ENCODE measurements around the gene MAPK9. TPM values are rescaled to one million over a fixed set of nuclear protein-coding genes. Genes with fewer than 3 reads are reported as not detected.
"Not testable (repeated sequence)": the region's sequence is repeated elsewhere in the genome, so short reads cannot be mapped to it uniquely, and the experiment has no call there.

Gene MAPK9
- total RNA-seq, 1 experiment from 2014 or later, result 65.4 TPM

DNA sequence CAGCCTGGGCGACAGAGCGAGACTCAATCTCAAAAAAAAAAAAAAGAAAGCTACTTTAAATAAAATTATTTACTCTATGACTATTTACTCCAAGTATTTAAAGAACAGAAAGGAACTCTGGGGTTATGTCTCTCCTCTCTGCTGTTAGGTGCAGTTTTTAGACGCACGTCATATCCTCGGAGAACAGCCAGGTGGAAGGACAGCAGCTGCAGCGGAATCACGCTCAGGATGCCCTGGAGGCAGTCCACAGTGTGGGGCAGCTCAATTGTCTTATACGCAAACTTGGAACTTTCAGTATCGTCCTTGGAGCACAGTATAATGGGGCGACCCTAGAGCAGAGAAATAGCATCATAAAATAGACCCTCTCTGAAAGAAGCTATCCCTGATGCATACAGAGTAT is 10.4 kb upstream of the MAPK9 start:
- BruUV-seq (replicated peaks), result no TSS peak
- CTCF ChIA-PET, result no interaction called here
- Mint-ChIP-seq H3K27me3 (ENCODE audit: unreplicated experiment) (peaks cover 27% of the 10 kb centered on the region), H3K9me3 (ENCODE audit: low read depth, unreplicated experiment) (no peaks in the 10 kb centered on the region), H3K36me3 (ENCODE audit: insufficient read depth, unreplicated experiment) (no peaks in the 10 kb centered on the region), H3K4me3 (ENCODE audit: low read depth, unreplicated experiment) (no peak overlapping the region), H3K4me1 (ENCODE audit: low read depth, unreplicated experiment) (no peaks in the 10 kb centered on the region), H3K27ac (ENCODE audit: unreplicated experiment) (no peak overlapping the region)
- intact Hi-C loops (cut with micrococcal nuclease; ENCODE audit: unreplicated experiment), result no loop called here
- TF ChIP-seq CTCF (IDR thresholded peaks at IDR 0.05; ENCODE audit: unreplicated experiment), result no peak
- no peak for DNase-seq

- Mint-ChIP-seq H3K9me3 (ENCODE audit: low read depth, unreplicated experiment) (no peaks in the 10 kb centered on the region), H3K4me3 (ENCODE audit: low read depth, unreplicated experiment) (no peak overlapping the region), H3K4me1 (ENCODE audit: low read depth, unreplicated experiment) (no peaks in the 10 kb centered on the region), H3K27ac (ENCODE audit: unreplicated experiment) (no peak overlapping the region), H3K36me3 (ENCODE audit: insufficient read depth, unreplicated experiment) (no peaks in the 10 kb centered on the region), H3K27me3 (ENCODE audit: unreplicated experiment) (peaks cover 27% of the 10 kb centered on the region)
- TF ChIP-seq CTCF (IDR thresholded peaks at IDR 0.05; ENCODE audit: unreplicated experiment), result no peak
- DNase-seq, result no peak
- BruUV-seq (replicated peaks), result no TSS peak
- intact Hi-C loops (cut with micrococcal nuclease; ENCODE audit: unreplicated experiment), result no loop called here
- CTCF ChIA-PET, result interaction anchor here (1.0 kb wide), 1 partner anchor 27 kb away, joined by 3 read pairs; no protein-coding TSS in a partner anchor
These were observed 9.4 kb upstream of the MAPK9 start for GRCh38 chr5:180301253-180301652.

DNA sequence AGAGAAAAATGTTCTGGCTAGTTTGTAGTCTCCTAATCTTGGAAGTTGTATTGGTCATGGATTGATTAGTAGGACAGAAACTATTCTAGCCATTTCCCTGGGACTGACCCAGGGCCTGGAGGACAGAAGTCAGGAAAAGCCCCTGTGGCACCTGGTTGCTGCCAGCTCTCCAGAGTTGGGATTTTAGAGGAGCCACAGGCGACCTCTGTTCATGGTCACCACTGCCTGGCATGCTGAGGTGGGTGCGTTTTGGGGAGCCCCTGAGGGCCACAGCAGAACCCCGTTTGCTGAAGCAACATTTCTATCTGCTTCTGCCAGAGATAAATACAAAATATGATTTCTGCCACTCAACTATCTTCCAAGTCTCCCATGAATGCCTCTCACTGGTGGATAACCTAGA is 7.6 kb upstream of the MAPK9 start:
- peaks cover 8% of the 10 kb centered on the region for H3K36me3 Mint-ChIP-seq (ENCODE audit: insufficient read depth, unreplicated experiment)
- no peak for TF ChIP-seq CTCF (IDR thresholded peaks at IDR 0.05; ENCODE audit: unreplicated experiment)
- no peaks in the 10 kb centered on the region for H3K9me3 Mint-ChIP-seq (ENCODE audit: low read depth, unreplicated experiment)
- CTCF ChIA-PET, result no interaction called here
- H3K27me3 Mint-ChIP-seq (ENCODE audit: unreplicated experiment), result peaks cover 27% of the 10 kb centered on the region
- H3K4me3 Mint-ChIP-seq (ENCODE audit: low read depth, unreplicated experiment), result no peak overlapping the region
- intact Hi-C loops (cut with micrococcal nuclease; ENCODE audit: unreplicated experiment), result loop anchor here (10.0 kb wide), 2 partner anchors 175 to 305 kb away; no protein-coding TSS in a partner anchor
- DNase-seq, result no peak
- no peaks in the 10 kb centered on the region for H3K4me1 Mint-ChIP-seq (ENCODE audit: low read depth, unreplicated experiment)
- no peak overlapping the region for H3K27ac Mint-ChIP-seq (ENCODE audit: unreplicated experiment)
- BruUV-seq (replicated peaks), result no TSS peak

GRCh38 chr5:180299014-180299413 is 7.1 kb upstream of the MAPK9 start:
- H3K27me3 Mint-ChIP-seq (ENCODE audit: unreplicated experiment), result peaks cover 27% of the 10 kb centered on the region
- CTCF ChIA-PET; BruUV-seq (replicated peaks); H3K9me3 Mint-ChIP-seq (ENCODE audit: low read depth, unreplicated experiment); DNase-seq; H3K36me3 Mint-ChIP-seq (ENCODE audit: insufficient read depth, unreplicated experiment); H3K27ac Mint-ChIP-seq (ENCODE audit: unreplicated experiment); H3K4me1 Mint-ChIP-seq (ENCODE audit: low read depth, unreplicated experiment); H3K4me3 Mint-ChIP-seq (ENCODE audit: low read depth, unreplicated experiment): not testable (repeated sequence)
- intact Hi-C loops (cut with micrococcal nuclease; ENCODE audit: unreplicated experiment), result loop anchor here (10.0 kb wide), 2 partner anchors 174 to 306 kb away; no protein-coding TSS in a partner anchor

GRCh38 chr5:180297587-180298282 is 5.9 kb upstream of the MAPK9 start:
- BruUV-seq (replicated peaks), result no TSS peak
- intact Hi-C loops (cut with micrococcal nuclease; ENCODE audit: unreplicated experiment), result loop anchor here (10.0 kb wide), 2 partner anchors 173 to 307 kb away; no protein-coding TSS in a partner anchor
- DNase-seq, result no peak
- no peak for TF ChIP-seq CTCF (IDR thresholded peaks at IDR 0.05; ENCODE audit: unreplicated experiment)
- H3K36me3 Mint-ChIP-seq (ENCODE audit: insufficient read depth, unreplicated experiment), result peaks cover 21% of the 10 kb centered on the region
- H3K4me1 Mint-ChIP-seq (ENCODE audit: low read depth, unreplicated experiment), result peaks cover 12% of the 10 kb centered on the region
- CTCF ChIA-PET, result interaction anchor here (1.0 kb wide), 1 partner anchor 18 kb away, joined by 3 read pairs; no protein-coding TSS in a partner anchor
- H3K27ac Mint-ChIP-seq (ENCODE audit: unreplicated experiment), result no peak overlapping the region
- H3K27me3 Mint-ChIP-seq (ENCODE audit: unreplicated experiment), result peaks cover 27% of the 10 kb centered on the region
- H3K9me3 Mint-ChIP-seq (ENCODE audit: low read depth, unreplicated experiment), result no peaks in the 10 kb centered on the region
- H3K4me3 Mint-ChIP-seq (ENCODE audit: low read depth, unreplicated experiment), result no peak overlapping the region
